ENCODE results near the gene EYS. TPM values are rescaled to one million over a fixed set of nuclear protein-coding genes. Genes with fewer than 3 reads are reported as not detected.
A peak's percentile ranks its signal among the peaks of the same experiment; 100 is the strongest.

Gene EYS
- total and polyA plus RNA-seq, 2 donors from 2014 or later = not detected

- no peak overlapping the region for H3K9ac ChIP-seq (ENCODE audit: low read length in 3 of 3)
- H3K4me1 ChIP-seq (ENCODE audit: control insufficient read depth in 2 of 3, insufficient read depth in 2 of 3, low read depth in 1 of 3, low read length in 3 of 3) = no peaks in the 10 kb centered on the region
- no peak overlapping the region for H3K4me3 ChIP-seq (ENCODE audit: low read length in 3 of 3)
- no peaks in the 10 kb centered on the region for H3K36me3 ChIP-seq (ENCODE audit: control insufficient read depth in 2 of 3, insufficient read depth in 3 of 3, low read length in 3 of 3)
- DNase-seq (peak in 2 of 5 donors; percentile 4 to 12), FAIRE-seq (no peak)
- H3K9me3 ChIP-seq (ENCODE audit: control insufficient read depth in 2 of 3, insufficient read depth in 1 of 3, low read length in 3 of 3) = no peaks in the 10 kb centered on the region
- H3K27ac ChIP-seq (ENCODE audit: low read depth in 2 of 2, low read length in 2 of 2) = no peak overlapping the region
- TF ChIP-seq CTCF (IDR thresholded peaks at IDR 0.05; ENCODE audit: borderline replicate concordance, extremely low read depth, insufficient read depth) = no peak
- intact Hi-C loops (cut with DNase I) = no loop called here
- no peaks in the 10 kb centered on the region for H3K27me3 ChIP-seq (ENCODE audit: control insufficient read depth, insufficient read depth, low read length)
Measured at GRCh38 chr6:64100702-64101303, 1606.2 kb downstream of the EYS start.

DNA sequence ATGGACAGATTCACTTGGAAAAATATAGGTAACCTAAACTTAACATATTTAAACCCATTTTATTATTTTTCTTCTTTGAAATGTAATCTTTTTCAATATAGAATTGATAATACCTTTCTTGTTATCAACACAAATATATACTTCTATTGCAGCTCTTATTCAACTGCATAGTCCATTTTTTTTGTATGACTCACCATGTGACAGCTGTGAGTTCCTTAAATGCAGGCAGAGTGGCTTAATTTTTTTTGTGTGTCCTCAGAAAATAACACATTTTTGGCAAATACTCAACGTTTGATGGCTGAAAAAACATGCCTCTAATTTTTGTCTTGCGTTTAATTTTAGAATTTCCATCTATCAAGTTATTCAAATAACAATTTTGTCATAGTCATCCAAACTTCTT is 1616.7 kb downstream of the EYS start:
- Histone ChIP-seq H3K27me3 (ENCODE audit: control insufficient read depth, insufficient read depth, low read length) (no peaks in the 10 kb centered on the region), H3K9ac (ENCODE audit: low read length in 3 of 3) (no peak overlapping the region), H3K36me3 (ENCODE audit: control insufficient read depth in 2 of 3, insufficient read depth in 3 of 3, low read length in 3 of 3) (no peaks in the 10 kb centered on the region), H3K27ac (ENCODE audit: low read depth in 2 of 2, low read length in 2 of 2) (no peak overlapping the region), H3K9me3 (ENCODE audit: control insufficient read depth in 2 of 3, insufficient read depth in 1 of 3, low read length in 3 of 3) (no peaks in the 10 kb centered on the region), H3K4me3 (ENCODE audit: low read length in 3 of 3) (no peak overlapping the region), H3K4me1 (ENCODE audit: control insufficient read depth in 2 of 3, insufficient read depth in 2 of 3, low read depth in 1 of 3, low read length in 3 of 3) (no peaks in the 10 kb centered on the region)
- TF ChIP-seq CTCF (IDR thresholded peaks at IDR 0.05; ENCODE audit: borderline replicate concordance, extremely low read depth, insufficient read depth) = no peak
- intact Hi-C loops (cut with DNase I) = no loop called here
- DNase-seq (no peak), FAIRE-seq (no peak)

DNA sequence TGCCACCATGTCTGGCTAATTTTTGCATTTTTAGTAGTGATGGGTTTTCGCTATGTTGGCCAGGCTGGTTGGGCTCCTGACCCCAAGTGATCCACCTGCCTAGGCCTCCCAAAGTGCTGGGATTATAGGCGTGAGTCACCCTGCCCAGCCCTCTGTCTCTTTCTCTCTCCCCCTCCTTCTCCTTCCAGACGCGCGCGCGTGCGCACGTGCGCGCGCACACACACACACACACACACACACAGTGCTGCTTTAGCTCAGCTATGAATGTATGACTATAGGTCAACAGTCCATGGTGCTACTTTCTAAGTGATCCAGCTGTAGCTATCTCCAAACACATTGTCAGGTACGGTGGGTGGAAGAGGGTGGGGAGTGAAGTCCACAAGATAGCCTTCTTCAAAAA is 1621.9 kb downstream of the EYS start:
- intact Hi-C loops (cut with DNase I) = no loop called here
- no peak for TF ChIP-seq CTCF (IDR thresholded peaks at IDR 0.05; ENCODE audit: borderline replicate concordance, extremely low read depth, insufficient read depth)
- no peak overlapping the region for H3K4me3 ChIP-seq (ENCODE audit: low read length in 3 of 3)
- no peak for FAIRE-seq
- no peak overlapping the region for H3K27ac ChIP-seq (ENCODE audit: low read depth in 2 of 2, low read length in 2 of 2)
- H3K9me3 ChIP-seq (ENCODE audit: control insufficient read depth in 2 of 3, insufficient read depth in 1 of 3, low read length in 3 of 3) = no peaks in the 10 kb centered on the region
- H3K4me1 ChIP-seq (ENCODE audit: control insufficient read depth in 2 of 3, insufficient read depth in 2 of 3, low read depth in 1 of 3, low read length in 3 of 3) = no peaks in the 10 kb centered on the region
- no peaks in the 10 kb centered on the region for H3K27me3 ChIP-seq (ENCODE audit: control insufficient read depth, insufficient read depth, low read length)
- DNase-seq = no peak
- H3K9ac ChIP-seq (ENCODE audit: low read length in 3 of 3) = no peak overlapping the region
- H3K36me3 ChIP-seq (ENCODE audit: control insufficient read depth in 2 of 3, insufficient read depth in 3 of 3, low read length in 3 of 3) = no peaks in the 10 kb centered on the region

GRCh38 chr6:64084185-64084663 is 1622.8 kb downstream of the EYS start:
- no peaks in the 10 kb centered on the region for H3K9me3 ChIP-seq (ENCODE audit: control insufficient read depth in 2 of 3, insufficient read depth in 1 of 3, low read length in 3 of 3)
- no peaks in the 10 kb centered on the region for H3K36me3 ChIP-seq (ENCODE audit: control insufficient read depth in 2 of 3, insufficient read depth in 3 of 3, low read length in 3 of 3)
- intact Hi-C loops (cut with DNase I) = no loop called here
- no peaks in the 10 kb centered on the region for H3K27me3 ChIP-seq (ENCODE audit: control insufficient read depth, insufficient read depth, low read length)
- H3K9ac ChIP-seq (ENCODE audit: low read length in 3 of 3) = no peak overlapping the region
- no peak for DNase-seq
- TF ChIP-seq CTCF (IDR thresholded peaks at IDR 0.05; ENCODE audit: borderline replicate concordance, extremely low read depth, insufficient read depth) = no peak
- H3K4me1 ChIP-seq (ENCODE audit: control insufficient read depth in 2 of 3, insufficient read depth in 2 of 3, low read depth in 1 of 3, low read length in 3 of 3) = no peaks in the 10 kb centered on the region
- no peak overlapping the region for H3K27ac ChIP-seq (ENCODE audit: low read depth in 2 of 2, low read length in 2 of 2)
- no peak for FAIRE-seq
- no peak overlapping the region for H3K4me3 ChIP-seq (ENCODE audit: low read length in 3 of 3)

Data from kidney (tissue), 14 donors.